HG03066 (cell line): Measurements from ENCODE around the gene GPC6.
"Not testable (repeated sequence)": the region's sequence is repeated elsewhere in the genome, so short reads cannot be mapped to it uniquely, and the experiment has no call there.

Experiments used
- ATAC-seq: cut with Tn5 transposase; IDR thresholded peaks from one replicate; pipeline ENCODE4 v1.9.1; 2021; ENCODE audit warnings: low read depth; ENCODE audit not compliant: unreplicated experiment

GPC6 gene

DNA sequence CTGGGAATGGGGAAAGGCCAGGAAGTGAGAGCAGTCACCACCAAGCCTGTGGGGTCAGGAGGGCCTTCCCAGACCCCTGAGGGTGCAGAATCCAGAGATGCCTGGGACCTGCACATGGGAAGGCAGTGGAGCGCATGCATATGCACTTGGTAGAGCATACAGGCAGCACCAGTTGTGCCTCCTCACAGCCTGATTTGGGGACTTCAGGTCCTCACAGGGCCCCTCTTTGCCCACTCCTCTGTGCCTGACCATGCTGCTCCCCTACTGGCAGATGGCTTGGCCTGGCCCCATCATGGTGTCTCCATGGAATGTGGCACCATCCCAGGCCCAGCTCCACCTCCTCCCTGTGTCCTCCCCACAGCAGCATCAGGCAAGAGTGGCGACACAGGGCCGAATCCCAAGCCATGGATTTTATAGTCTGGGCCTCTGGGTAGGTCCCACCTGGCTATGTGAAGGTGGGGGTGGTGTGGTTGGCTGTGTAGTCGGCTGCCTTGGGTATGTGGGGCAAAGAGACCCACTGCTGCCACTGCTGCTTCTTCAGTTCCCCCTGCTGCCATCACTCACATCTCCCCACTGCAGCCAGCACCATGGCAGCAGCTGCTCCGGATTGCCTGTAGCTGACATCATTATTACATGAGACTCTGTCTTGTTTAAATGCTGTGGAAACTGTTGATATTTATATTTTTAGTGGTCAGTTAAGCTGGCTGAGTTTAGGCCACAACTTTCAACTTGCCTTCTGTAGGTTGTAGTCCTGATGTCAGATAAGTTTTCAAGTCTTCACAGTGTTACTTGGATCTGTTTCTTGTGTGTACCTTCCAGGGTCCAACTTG, 247.0 kb downstream of the GPC6 start:
- no peak for ATAC-seq

GRCh38 chr13:93476175-93476574, 249.6 kb downstream of the GPC6 start:
- no peak for ATAC-seq

DNA sequence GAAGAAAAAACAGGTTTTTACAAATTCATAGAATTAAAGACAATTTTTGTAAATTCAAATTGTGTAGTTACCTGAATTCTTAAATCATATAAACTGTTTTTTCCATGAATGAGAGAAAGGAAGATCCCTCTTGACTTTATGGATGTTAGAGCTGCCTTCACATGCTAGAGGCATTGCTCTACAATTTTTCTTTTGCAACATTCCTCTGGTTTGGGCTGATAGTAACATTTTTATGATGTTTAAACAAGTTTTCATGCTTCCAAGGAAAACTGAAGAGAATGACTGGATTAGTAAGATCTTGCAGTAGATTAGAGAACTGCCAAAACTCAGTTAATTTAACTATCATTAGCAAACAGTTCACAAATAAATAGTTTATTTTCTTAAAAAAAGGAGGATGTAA, 250.6 kb downstream of the GPC6 start:
- ATAC-seq, result no peak

DNA sequence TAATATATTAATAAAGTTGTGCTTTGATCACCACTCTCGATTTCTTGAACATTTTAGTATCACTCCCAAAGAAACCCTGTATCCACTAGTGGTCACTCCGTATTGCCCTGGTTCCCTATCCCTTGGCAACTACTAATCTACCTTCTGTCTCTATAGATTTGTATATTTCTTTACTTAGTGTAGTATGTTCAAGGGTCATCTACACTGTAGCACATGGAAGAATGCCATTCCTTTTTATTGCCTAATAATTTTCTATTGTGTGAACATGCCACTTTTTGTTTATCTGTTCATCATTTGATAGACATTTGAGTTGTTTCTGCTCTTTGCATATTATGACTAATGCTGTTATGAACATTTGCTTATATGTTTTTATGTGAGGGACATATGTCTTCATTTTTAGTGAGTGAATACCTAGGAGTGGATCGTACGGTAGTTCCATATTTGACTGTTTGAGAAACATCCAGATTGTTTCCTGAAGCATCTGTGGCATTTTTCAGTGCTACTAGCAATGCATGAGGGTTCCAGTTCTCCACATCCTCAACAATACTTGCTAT, 254.0 kb downstream of the GPC6 start:
- ATAC-seq, result no peak

DNA sequence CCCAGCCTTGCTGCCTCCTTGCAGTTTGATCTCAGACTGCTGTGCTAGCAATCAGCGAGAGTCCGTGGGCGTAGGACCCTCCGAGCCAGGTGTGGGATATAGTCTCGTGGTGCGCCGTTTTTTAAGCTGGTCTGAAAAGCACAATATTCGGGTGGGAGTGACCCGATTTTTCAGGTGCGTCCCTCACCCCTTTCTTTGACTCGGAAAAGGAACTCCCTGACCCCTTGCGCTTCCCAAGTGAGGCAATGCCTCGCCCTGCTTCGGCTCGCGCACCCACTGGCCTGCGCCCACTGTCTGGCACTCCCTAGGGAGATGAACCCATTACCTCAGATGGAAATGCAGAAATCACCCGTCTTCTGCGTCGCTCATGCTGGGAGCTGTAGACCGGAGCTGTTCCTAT, 269.5 kb downstream of the GPC6 start:
- not testable (repeated sequence) for ATAC-seq

- no peak for ATAC-seq
These were observed 270.5 kb downstream of the GPC6 start for GRCh38 chr13:93496985-93497673.

GRCh38 chr13:93499991-93500390, 273.4 kb downstream of the GPC6 start:
- no peak for ATAC-seq

DNA sequence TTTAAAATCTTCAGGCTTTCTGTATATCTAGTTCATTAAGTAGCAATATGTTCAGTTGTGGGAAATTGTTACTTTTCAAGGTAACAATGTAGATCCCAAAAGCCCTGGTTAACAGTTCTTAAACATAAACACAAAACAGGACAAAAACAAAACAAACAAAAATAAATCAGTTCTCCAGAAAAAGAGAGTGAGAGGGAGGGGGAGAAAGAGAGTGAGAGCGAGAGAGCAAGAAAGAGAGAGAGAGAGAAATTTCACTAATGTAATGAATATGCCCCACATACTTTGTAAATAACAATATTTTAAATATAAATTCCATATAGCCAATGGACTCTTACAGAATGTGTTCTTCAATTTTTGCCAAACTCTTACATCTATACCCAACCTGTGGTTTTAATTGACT, 275.5 kb downstream of the GPC6 start:
- ATAC-seq, result no peak

GRCh38 chr13:93502987-93503615, 276.5 kb downstream of the GPC6 start:
- no peak for ATAC-seq

DNA sequence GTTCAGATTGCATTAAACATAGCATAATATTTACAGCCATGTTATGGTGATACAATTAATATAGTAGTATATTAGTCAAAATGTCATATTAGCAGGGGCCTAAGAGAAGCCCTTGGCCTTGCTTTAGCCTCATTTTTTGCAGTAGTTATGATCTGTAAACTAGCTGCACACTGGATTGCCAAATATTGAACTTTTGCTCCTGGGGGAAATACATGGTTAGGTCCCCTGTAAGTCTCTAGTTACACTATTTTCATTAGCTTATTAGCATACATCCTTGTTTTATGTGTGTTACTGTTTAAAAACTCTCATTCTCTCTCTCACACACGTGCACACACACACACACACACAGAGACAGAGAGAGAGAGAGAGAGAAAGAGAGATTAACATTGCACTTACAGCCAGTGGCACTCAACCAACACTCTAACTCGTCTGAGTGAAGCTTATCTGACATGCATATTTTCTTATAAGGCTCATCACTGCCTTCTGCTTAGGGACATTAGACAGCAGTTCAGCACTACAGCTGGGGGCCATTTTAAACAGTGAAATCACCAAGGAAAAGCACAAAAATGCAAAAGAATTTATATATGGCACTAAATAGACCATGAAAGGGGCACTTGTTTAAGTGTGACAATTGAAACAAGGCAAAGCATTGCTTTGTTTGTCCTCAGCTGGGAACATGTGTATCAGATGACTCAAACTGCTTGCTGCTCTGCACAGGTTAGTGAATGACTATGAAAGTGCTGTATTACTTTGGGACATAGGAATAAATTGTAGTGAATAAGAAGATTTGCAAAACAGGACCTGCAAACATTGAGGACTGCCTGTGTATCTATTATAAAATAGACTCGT, 278.7 kb downstream of the GPC6 start:
- no peak for ATAC-seq

DNA sequence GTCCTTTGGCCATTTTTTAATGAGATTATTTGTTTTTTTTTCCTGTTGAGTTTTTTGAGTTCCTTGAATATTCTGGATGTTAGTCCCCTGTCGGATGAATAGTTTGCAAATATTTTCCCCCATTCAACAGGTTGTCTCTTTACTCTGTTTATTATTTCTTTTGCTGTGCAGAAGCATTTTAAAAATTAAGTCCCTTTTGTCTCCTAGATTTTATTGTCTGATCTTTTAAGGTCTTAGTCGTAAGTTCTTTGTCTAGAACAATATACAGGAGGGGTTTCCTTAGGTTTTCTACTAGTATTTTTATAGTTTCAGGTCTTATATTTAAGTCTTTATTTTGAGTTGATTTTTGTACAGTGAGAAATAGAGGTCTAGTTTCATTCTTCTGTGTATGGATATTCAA, 284.4 kb downstream of the GPC6 start:
- ATAC-seq, result no peak

DNA sequence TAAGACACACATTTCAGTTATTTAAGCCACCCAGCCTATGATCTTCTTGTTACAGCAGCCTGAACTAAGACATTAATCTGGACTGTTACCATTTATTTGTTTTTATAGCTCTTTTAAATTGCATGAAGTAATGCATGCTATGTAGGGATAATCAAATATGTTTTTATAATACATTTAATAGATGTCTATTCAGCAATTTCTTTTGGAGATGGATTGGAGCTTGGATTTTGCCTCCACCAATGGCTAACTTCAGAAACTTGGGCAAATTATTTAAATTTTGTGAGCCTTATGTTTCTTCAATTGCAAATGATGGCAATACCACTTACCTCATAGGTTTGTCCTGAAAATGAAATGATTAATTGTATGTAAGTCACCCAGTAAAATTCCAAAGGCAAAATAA, 288.7 kb downstream of the GPC6 start:
- ATAC-seq, result no peak

- no peak for ATAC-seq
These were observed 291.1 kb downstream of the GPC6 start for GRCh38 chr13:93517658-93518057.

DNA sequence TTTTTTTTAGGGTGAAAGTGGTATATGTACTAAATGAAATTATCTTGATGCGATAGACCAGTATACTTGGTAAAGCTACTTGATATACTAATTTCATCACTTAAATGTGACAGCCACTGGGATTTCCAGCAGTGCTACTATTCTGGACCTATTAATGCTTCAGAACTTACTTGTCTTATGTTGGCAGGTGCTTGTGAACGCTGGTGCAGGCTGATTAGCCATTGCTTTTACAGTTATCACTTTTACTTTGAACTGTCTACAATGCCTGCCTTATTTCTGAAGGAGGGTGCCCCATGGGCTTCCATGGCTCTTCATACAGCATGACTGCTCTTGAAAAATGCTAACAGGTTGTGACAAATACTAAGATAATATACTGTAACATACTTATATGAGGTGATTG, 294.7 kb downstream of the GPC6 start:
- no peak for ATAC-seq

DNA sequence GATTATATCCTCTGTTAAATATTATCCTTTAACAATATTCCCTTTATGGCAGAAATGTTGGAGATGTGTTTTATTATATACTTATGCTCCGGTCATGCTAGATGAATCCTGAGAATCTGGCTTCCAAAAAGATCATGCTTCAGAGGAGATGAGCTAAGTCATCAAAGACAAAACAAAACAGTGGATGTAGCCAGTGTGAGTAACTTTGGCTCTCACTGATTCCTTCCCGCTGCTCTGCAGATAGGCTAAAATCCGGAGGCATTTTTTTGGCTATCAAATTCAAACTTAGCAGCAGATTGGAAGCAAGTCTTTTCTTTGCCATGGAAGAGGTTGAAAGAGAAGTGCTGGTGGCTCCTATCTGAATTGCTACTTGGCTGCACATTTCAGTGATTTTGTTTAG, 295.9 kb downstream of the GPC6 start:
- ATAC-seq, result no peak

- no peak for ATAC-seq
These were observed 298.5 kb downstream of the GPC6 start for GRCh38 chr13:93525087-93525486.

GRCh38 chr13:93527748-93528297, 301.2 kb downstream of the GPC6 start:
- no peak for ATAC-seq

DNA sequence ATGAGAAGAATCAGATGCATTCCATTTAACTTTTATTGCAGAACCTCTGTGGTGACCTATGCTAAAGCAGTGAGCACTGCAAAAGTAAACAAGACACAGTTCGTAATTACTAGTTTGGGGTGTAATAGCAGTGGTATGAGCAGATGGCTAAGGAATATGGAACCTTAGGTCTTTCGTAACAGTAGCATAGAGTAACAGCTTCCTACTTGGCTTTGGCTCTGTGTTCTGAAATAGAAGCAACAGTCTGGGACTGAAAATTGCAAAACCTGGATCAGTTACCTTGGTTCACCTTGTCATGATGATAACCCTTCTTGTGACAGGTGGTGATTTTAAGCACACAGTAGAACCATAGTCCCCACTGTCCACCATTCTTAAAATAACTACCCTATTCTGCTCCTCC, 303.4 kb downstream of the GPC6 start:
- ATAC-seq, result no peak

- ATAC-seq, result no peak
These were observed 307.6 kb downstream of the GPC6 start for GRCh38 chr13:93534181-93534700.

GRCh38 chr13:93535251-93535650, 308.6 kb downstream of the GPC6 start:
- ATAC-seq, result no peak
